ENCODE data around the gene FKBP2.

The FKBP2 gene

DNA sequence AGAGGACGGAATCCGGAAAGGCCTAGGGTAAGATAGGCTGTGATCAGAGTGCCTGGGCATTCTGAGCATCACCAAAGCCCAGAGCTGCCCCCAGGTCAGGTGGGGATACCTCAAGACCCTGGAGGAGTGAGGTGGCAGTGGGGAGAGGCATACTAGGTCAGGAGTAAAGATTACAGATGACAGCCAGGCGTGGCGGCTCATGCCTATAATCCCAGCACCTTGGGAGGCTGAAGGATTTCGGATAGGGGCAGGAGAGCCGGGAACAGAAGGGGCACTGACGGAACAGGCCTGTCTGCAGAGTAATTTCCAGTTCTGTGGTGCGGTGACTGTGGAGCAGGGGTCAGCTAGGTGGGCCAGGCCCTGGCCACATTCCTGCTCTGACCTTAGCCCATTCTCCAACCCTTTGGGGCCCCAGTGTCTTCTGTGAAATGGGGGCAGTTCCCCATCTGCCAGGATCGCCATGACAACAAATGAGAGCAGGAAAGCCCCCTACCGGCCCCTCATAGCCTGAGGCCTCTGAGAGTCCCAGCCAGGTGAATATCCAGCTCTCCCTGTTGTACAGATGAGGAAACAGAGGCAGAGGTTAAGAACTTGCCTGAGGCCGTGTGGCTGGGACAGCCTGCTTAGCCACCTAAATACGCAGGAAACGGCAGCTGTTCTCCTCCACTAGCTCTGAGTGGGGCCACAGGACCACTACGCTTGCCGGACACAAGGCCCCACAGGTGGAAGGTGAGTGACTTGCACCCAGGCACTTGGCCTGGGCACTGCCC, 34.3 kb downstream of the FKBP2 start:
- Histone ChIP-seq H3K27me3 (ENCODE audit: control insufficient read depth in 1 of 2, insufficient read depth in 2 of 2, low read length in 2 of 2) (no peaks in the 10 kb centered on the region), H3K9ac (ENCODE audit: low read length) (no peak overlapping the region), H3K4me3 (ENCODE audit: low read depth in 1 of 2, low read length in 2 of 2) (no peak overlapping the region), H3K36me3 (ENCODE audit: insufficient read depth, low read length) (peaks cover 24% of the 10 kb centered on the region), H3K9me3 (ENCODE audit: low read length) (no peaks in the 10 kb centered on the region), H3K27ac (ENCODE audit: low read depth, low read length) (no peak overlapping the region), H3K4me1 (ENCODE audit: insufficient read depth, low read length) (peaks cover 6% of the 10 kb centered on the region)

DNA sequence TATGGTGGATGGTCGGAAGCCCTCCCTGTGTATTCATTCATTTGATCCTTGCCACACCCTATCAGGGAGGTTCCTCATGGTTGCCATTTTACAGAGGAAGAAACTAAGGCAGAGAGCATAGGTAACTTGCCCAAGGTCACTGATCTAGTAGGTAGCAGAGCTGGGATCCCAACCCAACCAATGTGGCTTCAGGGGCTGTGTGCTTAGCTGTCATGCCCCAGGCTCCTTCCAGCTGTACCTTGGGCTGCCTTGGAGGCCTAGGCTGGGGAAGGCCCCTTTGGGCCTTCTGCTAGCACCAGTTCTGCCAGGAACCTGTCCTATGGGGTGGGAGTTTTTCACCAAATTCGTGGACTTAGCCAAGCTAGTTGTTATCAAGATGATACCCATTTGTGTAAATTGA, 34.9 kb downstream of the FKBP2 start:
- H3K27ac ChIP-seq (ENCODE audit: low read depth, low read length): no peak overlapping the region

DNA sequence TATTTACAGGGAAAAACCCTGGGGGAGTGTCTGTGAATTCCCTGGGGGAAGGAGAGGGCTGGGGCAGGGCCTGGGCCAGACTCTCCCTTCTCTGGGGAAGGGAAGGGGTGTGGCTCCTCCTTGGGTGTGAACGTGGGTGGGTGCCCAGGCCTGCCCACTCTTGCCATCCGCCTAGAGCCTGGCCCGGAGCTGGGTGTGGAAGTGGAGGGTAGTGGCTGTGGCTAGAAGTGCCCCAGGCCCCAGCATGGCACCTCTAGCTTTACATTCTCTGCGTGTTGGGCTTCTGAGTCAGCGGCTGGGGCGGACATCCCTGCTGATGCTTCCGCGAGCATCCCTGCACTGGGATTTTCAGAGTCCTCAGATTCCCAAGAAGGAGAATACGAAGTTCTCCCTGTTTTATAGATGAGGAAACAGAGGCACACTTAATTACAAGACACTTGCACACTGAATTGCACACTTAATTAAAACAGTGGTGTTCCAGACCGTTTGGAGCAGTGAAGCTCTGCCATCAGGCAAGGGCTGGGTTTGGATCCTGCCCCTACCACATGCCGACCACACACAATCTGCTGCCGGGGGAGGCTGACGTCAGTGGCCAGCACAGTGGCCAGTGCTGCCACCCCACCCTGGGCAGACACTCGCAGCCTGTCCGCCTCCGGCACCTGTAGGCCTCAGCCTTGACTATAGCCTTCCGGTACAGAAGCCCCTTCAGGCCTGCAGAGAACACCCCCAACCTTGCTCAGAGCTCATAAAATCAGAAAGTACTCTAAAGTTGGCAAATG, 35.9 kb downstream of the FKBP2 start:
- Histone ChIP-seq H3K9me3 (ENCODE audit: low read length) (no peaks in the 10 kb centered on the region), H3K27ac (ENCODE audit: low read depth, low read length) (no peak overlapping the region), H3K36me3 (ENCODE audit: insufficient read depth, low read length) (peaks cover 30% of the 10 kb centered on the region), H3K27me3 (ENCODE audit: control insufficient read depth in 1 of 2, insufficient read depth in 2 of 2, low read length in 2 of 2) (no peaks in the 10 kb centered on the region), H3K9ac (ENCODE audit: low read length) (no peak overlapping the region), H3K4me1 (ENCODE audit: insufficient read depth, low read length) (peaks cover 4% of the 10 kb centered on the region), H3K4me3 (ENCODE audit: low read depth in 1 of 2, low read length in 2 of 2) (no peak overlapping the region)

More for the DNA sequence above, 34.9 kb downstream of the FKBP2 start:
- no peaks in the 10 kb centered on the region for H3K27me3 ChIP-seq (ENCODE audit: control insufficient read depth in 1 of 2, insufficient read depth in 2 of 2, low read length in 2 of 2)
- peaks cover 6% of the 10 kb centered on the region for H3K4me1 ChIP-seq (ENCODE audit: insufficient read depth, low read length)
- peaks cover 24% of the 10 kb centered on the region for H3K36me3 ChIP-seq (ENCODE audit: insufficient read depth, low read length)
- no peaks in the 10 kb centered on the region for H3K9me3 ChIP-seq (ENCODE audit: low read length)
- H3K4me3 ChIP-seq (ENCODE audit: low read depth in 1 of 2, low read length in 2 of 2): no peak overlapping the region
- no peak overlapping the region for H3K9ac ChIP-seq (ENCODE audit: low read length)

DNA sequence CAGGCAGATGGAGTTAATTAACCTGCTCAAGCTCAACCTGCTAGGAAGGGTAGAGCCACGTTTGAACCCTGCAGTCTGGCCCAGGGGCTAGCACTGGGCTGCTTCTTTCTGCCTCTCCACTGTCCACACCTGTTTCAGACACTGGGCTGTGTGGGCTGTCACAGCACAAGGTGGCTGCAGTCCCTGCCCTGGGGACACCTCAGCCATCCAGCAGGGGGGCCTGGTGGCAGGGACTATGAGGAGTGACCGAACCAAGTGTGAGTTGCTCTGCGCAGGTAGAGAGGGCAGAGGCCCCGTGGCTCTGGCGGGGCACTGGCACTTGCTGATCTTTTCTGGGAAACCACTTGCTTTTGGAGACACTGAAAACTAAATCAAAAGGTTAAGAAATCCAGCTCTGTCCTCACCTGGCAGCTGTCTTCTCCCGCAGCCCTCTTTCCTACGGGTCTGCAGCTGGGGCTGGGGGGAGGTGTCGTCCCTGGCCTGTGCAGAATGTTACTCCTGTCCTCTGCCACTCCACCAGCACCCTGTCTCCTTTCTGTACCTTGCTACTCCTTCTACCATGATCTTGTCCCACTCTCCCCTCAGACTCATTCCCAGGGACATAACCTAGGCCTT, 37.8 kb downstream of the FKBP2 start:
- no peaks in the 10 kb centered on the region for H3K9me3 ChIP-seq (ENCODE audit: low read length)
- no peak overlapping the region for H3K4me3 ChIP-seq (ENCODE audit: low read depth in 1 of 2, low read length in 2 of 2)
- no peak overlapping the region for H3K27ac ChIP-seq (ENCODE audit: low read depth, low read length)
- no peaks in the 10 kb centered on the region for H3K27me3 ChIP-seq (ENCODE audit: control insufficient read depth in 1 of 2, insufficient read depth in 2 of 2, low read length in 2 of 2)
- peaks cover 35% of the 10 kb centered on the region for H3K36me3 ChIP-seq (ENCODE audit: insufficient read depth, low read length)
- H3K9ac ChIP-seq (ENCODE audit: low read length): no peak overlapping the region
- H3K4me1 ChIP-seq (ENCODE audit: insufficient read depth, low read length): peaks cover 8% of the 10 kb centered on the region

DNA sequence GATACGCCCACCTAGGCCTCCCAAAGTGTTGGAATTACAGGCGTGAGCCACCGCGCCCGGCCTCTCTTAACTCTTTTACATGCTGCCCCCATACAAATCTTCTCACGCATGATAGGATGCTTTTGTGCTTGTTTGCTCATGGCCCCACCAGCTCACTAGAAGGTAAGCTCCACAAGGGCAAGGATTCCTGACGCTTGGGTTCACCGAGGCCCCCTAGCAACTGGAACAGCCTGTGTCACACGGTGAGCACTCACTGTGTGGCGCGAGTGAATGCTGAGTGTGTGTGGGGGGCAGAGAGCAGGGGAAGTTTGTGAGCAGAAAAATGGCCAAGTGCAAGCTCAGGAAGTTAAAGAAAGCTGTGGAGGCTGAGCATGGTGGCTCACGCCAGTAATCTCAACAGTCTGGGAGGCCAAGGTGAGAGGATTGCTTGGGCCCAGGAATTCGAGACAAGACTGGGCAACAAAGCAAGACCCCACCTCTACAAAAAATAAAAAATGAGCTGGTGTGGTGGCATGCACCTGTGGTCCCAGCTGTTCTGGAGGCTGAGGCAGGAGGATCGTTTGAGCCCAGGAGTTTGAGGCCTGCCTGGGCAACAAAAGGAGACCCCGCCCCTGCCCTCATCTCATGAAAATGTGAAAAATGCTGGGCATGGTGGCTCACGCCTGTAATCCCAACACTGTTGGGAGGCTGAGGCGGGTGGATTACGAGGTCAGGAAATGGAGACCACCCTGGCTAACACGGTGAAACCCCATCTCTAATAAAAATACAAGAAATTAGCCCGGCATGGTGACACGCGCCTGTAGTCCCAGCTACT, 41.3 kb downstream of the FKBP2 start:
- no peak overlapping the region for H3K4me3 ChIP-seq (ENCODE audit: low read depth in 1 of 2, low read length in 2 of 2)
- no peak overlapping the region for H3K9ac ChIP-seq (ENCODE audit: low read length)
- peaks cover 19% of the 10 kb centered on the region for H3K4me1 ChIP-seq (ENCODE audit: insufficient read depth, low read length)
- no peaks in the 10 kb centered on the region for H3K27me3 ChIP-seq (ENCODE audit: control insufficient read depth in 1 of 2, insufficient read depth in 2 of 2, low read length in 2 of 2)
- peaks cover 18% of the 10 kb centered on the region for H3K36me3 ChIP-seq (ENCODE audit: insufficient read depth, low read length)
- no peaks in the 10 kb centered on the region for H3K9me3 ChIP-seq (ENCODE audit: low read length)
- H3K27ac ChIP-seq (ENCODE audit: low read depth, low read length): no peak overlapping the region

DNA sequence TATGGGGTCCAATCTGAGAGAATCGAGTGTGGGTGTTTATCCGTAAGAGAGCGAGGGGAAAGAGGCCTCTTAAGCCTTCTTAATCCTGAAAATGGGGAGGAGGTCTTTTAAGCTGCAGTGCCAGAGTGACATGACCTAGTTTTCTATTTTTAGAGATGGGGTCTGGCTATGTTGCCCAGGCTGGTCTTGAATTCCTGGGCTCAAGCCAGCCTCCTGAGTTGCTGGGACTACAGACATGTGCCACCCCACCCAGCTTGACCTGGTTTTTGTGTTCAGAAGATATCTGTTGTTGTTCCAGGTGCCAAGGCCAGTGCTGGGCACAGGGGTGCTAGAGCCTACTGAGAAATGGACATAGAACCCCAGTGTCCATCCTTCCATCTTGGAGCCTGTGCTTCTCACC, 42.2 kb downstream of the FKBP2 start:
- H3K27ac ChIP-seq (ENCODE audit: low read depth, low read length): no peak overlapping the region

DNA sequence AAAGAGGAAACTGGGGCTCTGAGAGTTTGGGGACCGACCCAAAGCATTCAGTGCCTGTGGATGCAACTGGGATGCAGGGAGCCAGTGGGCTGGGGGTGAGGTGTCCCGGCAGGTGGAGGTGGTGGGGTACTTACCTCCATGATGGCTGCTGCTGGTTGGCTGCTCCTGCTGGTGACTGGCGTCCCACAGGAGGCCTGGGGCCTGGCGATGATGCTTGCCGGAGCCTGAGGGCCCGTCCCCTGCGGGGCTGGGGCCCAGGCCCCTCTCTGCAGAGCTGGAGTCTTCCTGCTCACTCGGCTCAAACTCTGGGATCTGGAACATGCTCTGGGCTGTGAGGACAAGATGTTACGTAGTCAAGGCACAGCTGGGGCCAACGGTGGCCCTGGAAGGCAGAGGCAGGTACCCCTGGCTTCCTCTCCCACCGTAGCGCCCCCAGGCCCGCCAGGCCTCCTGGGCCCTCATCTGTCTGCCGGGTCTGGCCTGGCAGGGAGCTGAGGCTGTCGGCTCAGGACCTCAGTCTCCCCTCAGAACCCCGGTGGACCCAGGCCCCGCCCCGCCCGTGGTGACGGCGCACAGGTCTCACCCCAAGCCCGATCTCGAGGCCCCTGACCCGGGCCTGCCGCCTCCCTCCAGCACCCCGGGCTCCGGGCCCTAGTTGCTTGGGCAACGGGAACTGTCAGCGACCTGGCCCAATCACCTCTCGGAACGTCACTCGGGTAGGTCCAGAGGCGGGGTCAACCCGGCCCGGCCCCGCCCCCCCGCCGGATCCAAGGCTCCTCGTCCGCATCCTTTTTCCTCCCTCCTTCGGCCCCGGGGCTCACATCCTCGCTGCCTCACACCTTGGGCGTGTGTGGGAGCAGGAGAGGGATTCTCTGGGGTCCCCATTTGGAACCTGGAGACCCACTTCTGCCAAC, 43.4 kb downstream of the FKBP2 start, which contains the start of gene BAD:
Gene BAD (minus strand): TSS at position 618 of the 914 bp plus-strand sequence. CDS start 297 bp downstream, at position 321.
- no peaks in the 10 kb centered on the region for H3K9me3 ChIP-seq (ENCODE audit: low read length)
- H3K9ac ChIP-seq (ENCODE audit: low read length): peak within 1 kb of the TSS; percentile 93
- H3K27ac ChIP-seq (ENCODE audit: low read depth, low read length): peak within 1 kb of the TSS; percentile 100
- H3K4me3 ChIP-seq (ENCODE audit: low read depth in 1 of 2, low read length in 2 of 2): peak within 1 kb of the TSS; percentile 79 to 94
- no peaks in the 10 kb centered on the region for H3K27me3 ChIP-seq (ENCODE audit: control insufficient read depth in 1 of 2, insufficient read depth in 2 of 2, low read length in 2 of 2)
- peaks cover 19% of the 10 kb centered on the region for H3K4me1 ChIP-seq (ENCODE audit: insufficient read depth, low read length)
- H3K36me3 ChIP-seq (ENCODE audit: insufficient read depth, low read length): peaks cover 10% of the 10 kb centered on the region

More for the DNA sequence above, 42.2 kb downstream of the FKBP2 start:
- Histone ChIP-seq H3K4me3 (ENCODE audit: low read depth in 1 of 2, low read length in 2 of 2) (no peak overlapping the region), H3K27me3 (ENCODE audit: control insufficient read depth in 1 of 2, insufficient read depth in 2 of 2, low read length in 2 of 2) (no peaks in the 10 kb centered on the region), H3K9me3 (ENCODE audit: low read length) (no peaks in the 10 kb centered on the region), H3K36me3 (ENCODE audit: insufficient read depth, low read length) (peaks cover 16% of the 10 kb centered on the region), H3K9ac (ENCODE audit: low read length) (peak overlapping the region; percentile 93), H3K4me1 (ENCODE audit: insufficient read depth, low read length) (peaks cover 19% of the 10 kb centered on the region)

DNA sequence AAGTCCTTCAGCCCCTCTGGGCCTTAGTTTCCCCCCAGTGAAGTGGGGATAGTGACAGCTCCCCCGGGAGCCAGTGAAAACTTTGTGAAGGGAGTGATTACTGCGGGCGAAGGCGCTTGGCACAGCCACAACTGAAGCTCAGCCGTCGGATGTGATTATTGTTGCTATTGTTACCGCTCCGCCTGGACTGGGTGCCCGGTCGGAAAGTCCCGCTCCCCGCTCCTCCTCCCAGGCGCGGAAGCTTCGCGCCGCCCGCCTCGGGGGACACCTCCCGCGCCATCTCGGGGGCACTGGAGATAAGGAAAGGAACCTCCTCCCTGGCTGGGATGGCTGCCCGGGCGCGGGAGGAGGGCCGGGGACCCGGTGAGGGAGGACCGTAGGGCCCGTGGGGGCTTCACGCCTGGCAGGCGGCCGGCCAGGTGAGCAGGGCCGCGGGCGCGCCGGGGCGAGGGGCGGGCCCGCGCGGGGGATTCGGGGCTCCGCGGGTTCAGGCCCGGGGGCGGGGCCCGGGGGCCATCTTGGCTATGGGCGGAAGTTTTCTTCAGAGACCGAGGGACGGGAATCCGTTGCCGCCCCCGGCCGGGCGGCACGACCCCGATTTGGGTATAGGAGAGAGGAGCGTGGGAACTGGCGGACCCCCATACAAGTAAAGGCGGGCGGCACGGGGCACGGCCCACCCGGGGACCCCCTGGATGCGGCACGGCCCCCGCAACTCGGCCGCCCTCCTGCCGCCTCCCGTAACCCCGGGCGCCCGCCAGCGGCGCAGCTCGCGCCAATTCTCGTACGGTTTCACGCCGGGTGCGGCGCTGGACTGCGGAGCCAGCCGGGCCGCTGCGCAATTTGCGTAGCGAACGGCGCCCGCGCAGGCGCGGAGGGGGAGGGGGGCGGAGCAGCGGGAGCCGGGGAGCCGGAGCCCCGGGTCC, 44.3 kb downstream of the FKBP2 start, which contains the start of gene GPR137:
Gene GPR137 (plus strand): TSS at position 887 of the 923 bp plus-strand sequence. CDS start 677 bp downstream, outside the sequence.
- no peaks in the 10 kb centered on the region for H3K9me3 ChIP-seq (ENCODE audit: low read length)
- peaks cover 10% of the 10 kb centered on the region for H3K36me3 ChIP-seq (ENCODE audit: insufficient read depth, low read length)
- H3K4me1 ChIP-seq (ENCODE audit: insufficient read depth, low read length): peaks cover 19% of the 10 kb centered on the region
- peaks cover 2 to 7% of the 10 kb centered on the region in 2 donors for H3K27me3 ChIP-seq (ENCODE audit: control insufficient read depth in 1 of 2, insufficient read depth in 2 of 2, low read length in 2 of 2)
- peak within 1 kb of the TSS; percentile 100 for H3K27ac ChIP-seq (ENCODE audit: low read depth, low read length)
- peak within 1 kb of the TSS; percentile 93 for H3K9ac ChIP-seq (ENCODE audit: low read length)
- H3K4me3 ChIP-seq (ENCODE audit: low read depth in 1 of 2, low read length in 2 of 2): peak within 1 kb of the TSS; percentile 79 to 94

DNA sequence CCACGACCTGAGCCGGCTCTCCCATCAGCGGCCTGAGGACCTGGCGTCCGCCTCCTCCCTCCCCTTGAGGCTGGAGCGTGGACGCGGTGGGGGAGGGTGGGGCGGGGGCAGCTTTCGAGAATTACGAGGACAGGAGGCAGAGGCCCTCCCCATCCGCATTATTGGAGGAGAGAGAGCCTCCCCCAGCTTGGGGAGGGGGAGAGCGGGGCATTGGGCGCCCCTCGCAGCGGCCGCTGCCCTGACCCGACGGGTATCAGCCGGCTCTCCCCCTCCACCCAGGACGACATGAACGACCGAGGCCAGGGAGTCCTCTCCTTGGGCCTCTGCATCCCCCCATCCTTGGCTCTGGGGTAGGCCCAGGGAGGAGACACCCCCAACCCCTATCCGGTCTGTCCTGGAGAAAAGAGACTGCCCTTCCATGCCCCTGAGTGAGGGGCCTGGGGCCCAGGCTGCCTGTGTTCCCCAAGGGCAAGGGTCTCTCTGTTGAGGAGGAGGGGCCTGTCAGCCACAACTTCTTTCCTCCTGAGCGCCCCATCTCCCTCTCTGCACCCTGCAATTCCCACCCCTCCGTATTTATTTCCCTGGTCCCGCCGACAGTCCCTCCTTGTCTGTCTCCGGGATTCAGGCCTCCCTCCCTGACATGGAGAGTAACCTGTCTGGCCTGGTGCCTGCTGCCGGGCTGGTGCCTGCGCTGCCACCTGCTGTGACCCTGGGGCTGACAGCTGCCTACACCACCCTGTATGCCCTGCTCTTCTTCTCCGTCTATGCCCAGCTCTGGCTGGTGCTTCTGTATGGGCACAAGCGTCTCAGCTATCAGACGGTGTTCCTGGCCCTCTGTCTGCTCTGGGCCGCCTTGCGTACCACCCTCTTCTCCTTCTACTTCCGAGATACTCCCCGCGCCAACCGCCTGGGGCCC, 45.2 kb downstream of the FKBP2 start:
- H3K9ac ChIP-seq (ENCODE audit: low read length): no peak overlapping the region
- peaks cover 12 to 16% of the 10 kb centered on the region in 2 donors for H3K27me3 ChIP-seq (ENCODE audit: control insufficient read depth in 1 of 2, insufficient read depth in 2 of 2, low read length in 2 of 2)
- H3K36me3 ChIP-seq (ENCODE audit: insufficient read depth, low read length): peaks cover 10% of the 10 kb centered on the region
- H3K4me3 ChIP-seq (ENCODE audit: low read depth in 1 of 2, low read length in 2 of 2): peak overlapping the region; percentile 79 to 94
- H3K4me1 ChIP-seq (ENCODE audit: insufficient read depth, low read length): peaks cover 19% of the 10 kb centered on the region
- peak overlapping the region; percentile 100 for H3K27ac ChIP-seq (ENCODE audit: low read depth, low read length)
- no peaks in the 10 kb centered on the region for H3K9me3 ChIP-seq (ENCODE audit: low read length)

Measured in muscle layer of colon (tissue), 2 donors.